K562 (cell line): ENCODE measurements around the gene LPIN1. TPM values are rescaled to one million over a fixed set of nuclear protein-coding genes. Genes with fewer than 3 reads are reported as not detected.

ENCODE experiments used
- ATAC-seq: fragments of 200-7000 bp; cut with Tn5 transposase; 3 replicates; pipeline ENCODE4 v1.9.1; 2020; ENCODE audit warnings: moderate library complexity
- BruUV-seq: library from RNA; stranded (reverse); fragments of 400-500 nt; replicated peaks from 2 replicates; lab custom pipeline; 2021; lab: Mats Ljungman, UMichigan
- CTCF ChIA-PET: fragments of 300-600 bp; formaldehyde crosslinking; extraction: SDS; loops from one replicate; lab custom pipeline; 2021; ENCODE audit warnings: low intra/inter-chr PET ratio; lab: Yijun Ruan, JAX
- POLR2A ChIA-PET: fragments of 300-600, 350-650 bp; sonication (Branson Sonifier 250); formaldehyde crosslinking; extraction: SDS; loops from one replicate; lab custom pipeline; 2021; ENCODE audit warnings: antibody characterized with exemption, inconsistent platforms; lab: Yijun Ruan, JAX
- DNase-seq, 4 experiments: peaks; one replicate each; pipeline versions ENCODE4 v3.0.0 to v3.0.0-alpha.2; 2011 to 2018; ENCODE audit warnings: low spot score in 3 of 4, mixed read lengths in 3 of 4; ENCODE audit errors: extremely low read depth in 1 of 4
- FAIRE-seq: peaks from 2 replicates; lab custom pipeline; 2011; peaks lifted over from hg19 to GRCh38; lab: Jason Lieb, UNC
- H2AFZ ChIP-seq: 2 replicates; pipeline ENCODE4 v1.6.0; 2011; ENCODE audit warnings: low read depth, low read length, control low read depth, inconsistent platforms
- H3K27ac ChIP-seq: fragments of 200-600 bp; 3 replicates; pipeline ENCODE4 v1.8.0; 2011; ENCODE audit warnings: low read depth, mild to moderate bottlenecking, control low read depth, inconsistent platforms, low read length, moderate library complexity, mixed read lengths; ENCODE audit errors: extremely low read depth
- H3K27me3 ChIP-seq, 2 experiments: fragments of 300-600 bp in 1 of 2; 2 replicates in 1 of 2; 3 replicates in 1 of 2; pipeline versions ENCODE4 v1.6.0 to v1.8.0; 2011; ENCODE audit warnings: inconsistent platforms in 2 of 2, low read length in 2 of 2, mild to moderate bottlenecking in 1 of 2, mixed read lengths in 1 of 2, moderate library complexity in 1 of 2; ENCODE audit not compliant: control insufficient read depth in 2 of 2, insufficient read depth in 2 of 2
- H3K36me3 ChIP-seq: fragments of 300-600 bp; 3 replicates; pipeline ENCODE4 v1.8.0; 2011; ENCODE audit warnings: mild to moderate bottlenecking, low read length, inconsistent platforms; ENCODE audit not compliant: control insufficient read depth, insufficient read depth
- H3K4me1 ChIP-seq, 2 experiments: fragments of 200-600 bp in 1 of 2; replicated peaks in 1 of 2; 2 replicates in 1 of 2; 3 replicates in 1 of 2; pipeline versions ENCODE4 v1.5.1 to v1.8.0; 2011; ENCODE audit warnings: inconsistent platforms in 2 of 2, low read length in 2 of 2, mild to moderate bottlenecking in 1 of 2, mixed read lengths in 1 of 2, moderate library complexity in 1 of 2; ENCODE audit not compliant: control insufficient read depth in 2 of 2, insufficient read depth in 2 of 2
- H3K4me2 ChIP-seq: 2 replicates; pipeline ENCODE4 v1.6.1; 2011; ENCODE audit warnings: low read length, control low read depth, inconsistent platforms, mixed read lengths; ENCODE audit not compliant: insufficient read depth
- H3K4me3 ChIP-seq: fragments of 200-600 bp; sonication (generic), shearing (Covaris generic); 2 replicates; pipeline ENCODE4 v1.5.1; 2016; ENCODE audit warnings: control low read depth, inconsistent platforms
- H3K79me2 ChIP-seq: fragments of 200-600 bp; 3 replicates; pipeline ENCODE4 v1.8.0; 2011; ENCODE audit warnings: low read length, inconsistent platforms; ENCODE audit not compliant: control insufficient read depth, insufficient read depth
- H3K9ac ChIP-seq, 2 experiments: 2 replicates each; pipeline versions ENCODE4 v1.6.0 to v1.6.1; 2011; ENCODE audit warnings: low read depth in 2 of 2, low read length in 2 of 2, control low read depth in 1 of 2, inconsistent platforms in 1 of 2, mild to moderate bottlenecking in 1 of 2, mixed read lengths in 1 of 2; ENCODE audit not compliant: insufficient read depth in 1 of 2
- H3K9me1 ChIP-seq: one replicate; pipeline ENCODE4 v1.6.0; 2011; ENCODE audit warnings: inconsistent platforms, mild to moderate bottlenecking, low read length, moderate library complexity; ENCODE audit not compliant: control insufficient read depth, insufficient read depth
- H3K9me3 ChIP-seq: replicated peaks from 2 replicates; pipeline ENCODE4 v1.5.1; 2011; ENCODE audit warnings: low read depth, low read length, inconsistent platforms; ENCODE audit not compliant: control insufficient read depth, insufficient read depth
- H4K20me1 ChIP-seq: replicated peaks from 2 replicates; pipeline ENCODE4 v1.6.1; 2011; ENCODE audit warnings: low read length, inconsistent platforms, mixed read lengths; ENCODE audit not compliant: control insufficient read depth, insufficient read depth
- ATF6 ChIP-seq: sonication (generic); formaldehyde crosslinking; IDR thresholded peaks from 2 replicates; pipeline ENCODE4 v1.4.0; 2020; ENCODE audit warnings: mild to moderate bottlenecking, missing genetic modification reagents
- BMI1 ChIP-seq: fragments of 150-350 bp; IDR thresholded peaks from 2 replicates; pipeline ENCODE4 v1.6.1; 2014; ENCODE audit warnings: low read length
- HMG20B ChIP-seq: fragments of 250-450 bp; sonication (Bioruptor Pico); IDR thresholded peaks from 2 replicates; pipeline ENCODE4 v1.5.0; 2021; ENCODE audit warnings: mild to moderate bottlenecking
- KLF16 ChIP-seq: IDR thresholded peaks from 2 replicates; pipeline ENCODE4 v1.6.1; 2016; ENCODE audit warnings: antibody characterized with exemption
- SRSF9 ChIP-seq: fragments of 200-400 bp; formaldehyde crosslinking; IDR thresholded peaks from 2 replicates; pipeline ENCODE4 v1.6.1; 2017; ENCODE audit warnings: low read depth, low read length, borderline replicate concordance
- TSHZ1 ChIP-seq: fragments of 250-450 bp; sonication (Bioruptor Pico); IDR thresholded peaks from 2 replicates; pipeline ENCODE4 v1.4.0; 2020; ENCODE audit warnings: mild to moderate bottlenecking, moderate library complexity
- WGBS: fragments of 100-300 bp; shearing (Covaris generic); methylation state at CpG from one replicate; pipeline ENCODE4 v1.1.6; 2016; ENCODE audit warnings: low coverage, mixed read lengths; ENCODE audit not compliant: insufficient coverage; ENCODE audit errors: missing lambda C conversion rate; 5-methylcytosine and 5-hydroxymethylcytosine counted together
- in situ Hi-C: fragments of 300-500 bp; cut with MboI; formaldehyde crosslinking; loops from 4 replicates; pipeline ENCODE4 v1.15.0; 2018; ENCODE audit warnings: inconsistent platforms, mixed read lengths
- intact Hi-C: fragments of 100-400 bp; cut with micrococcal nuclease; formaldehyde crosslinking; loops from 2 replicates; pipeline ENCODE4 v1.14.2; 2022
- polyA plus RNA-seq, 8 experiments: library from polyadenylated mRNA; depleted of rRNA in 4 of 8; stranded (reverse) in 5 of 8; unstranded in 3 of 8; fragments of >200 nt; fragmentation: Nextera tagmentation in 2 of 8; fragmentation: Illumina TruSeq in 1 of 8; extraction: Ambion mirVana in 2 of 8; extraction: Trizol in 1 of 8; gene quantifications; 2 replicates each; pipeline versions ENCODE4 v1.2.1 to v1.2.3, GENCODE V29; 2011 to 2014; ENCODE audit warnings: inconsistent platforms in 1 of 8, missing spikeins in 1 of 8
- total RNA-seq, 7 experiments: library from RNA; depleted of rRNA in 6 of 7; stranded (reverse); fragments of >200 nt in 6 of 7; fragmentation: Illumina TruSeq in 2 of 7; extraction: Trizol in 2 of 7; gene quantifications; 2 replicates each; pipeline versions ENCODE4 v1.2.1 to v1.2.3, GENCODE V29; 2011 to 2021; ENCODE audit warnings: low replicate concordance in 1 of 7
- TF ChIP-seq, protein P1 (sequence below): fragments of 450-650 bp; IDR thresholded peaks from 2 replicates; pipeline ENCODE4 v1.6.1; 2016; ENCODE audit warnings: low read depth

The LPIN1 gene
- total and polyA plus RNA-seq, 9 of the 15 experiments (the other 6 are each of a cell fraction or from before 2014, with no cell fraction given), result 9.2 to 84.0 (median 27.8) TPM

DNA sequence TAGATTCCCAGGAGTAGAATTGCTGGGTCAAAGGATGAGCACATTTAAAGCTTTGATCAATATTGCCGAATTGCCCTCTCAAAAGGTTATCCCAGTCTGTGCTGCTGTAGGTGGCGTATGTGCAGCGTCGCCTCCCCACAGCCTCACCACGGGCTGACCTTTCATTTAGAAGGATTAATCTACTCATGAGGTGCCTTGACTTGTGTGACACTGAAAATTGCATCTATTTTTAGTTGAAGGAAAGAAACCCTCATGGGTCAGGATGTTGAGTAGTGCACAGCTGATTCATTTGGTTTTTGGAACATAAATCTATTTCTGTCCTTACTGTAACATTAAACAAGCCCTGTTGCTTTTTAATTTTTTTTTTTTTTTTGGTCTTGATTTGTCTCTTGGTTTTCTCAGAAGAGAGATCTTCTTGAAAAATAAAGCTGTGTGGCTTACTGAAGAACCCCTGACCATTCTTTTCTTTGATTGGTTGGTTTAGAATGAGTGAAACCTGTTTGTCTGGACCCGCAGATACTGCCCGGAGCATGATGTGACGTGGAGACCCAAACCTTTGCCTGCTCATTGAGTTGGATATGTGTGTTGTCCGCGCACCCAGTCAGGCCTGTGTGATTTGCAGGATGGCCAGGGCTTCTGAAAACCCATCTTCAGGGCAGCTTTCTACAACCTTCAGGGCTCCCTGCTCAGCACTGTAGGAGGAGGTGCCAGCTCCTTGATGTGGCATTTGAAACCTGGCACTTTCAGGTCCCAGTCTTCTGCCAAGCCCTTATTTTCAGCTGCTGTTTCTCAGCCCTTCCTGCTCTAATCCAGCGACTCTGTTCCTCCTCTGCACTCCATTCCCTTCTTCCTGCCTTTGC is 61.0 kb downstream of the LPIN1 start:
- no peak for ATAC-seq
- peaks cover 77% of the 10 kb centered on the region; the same call in 2 of the 3 replicates for H3K36me3 ChIP-seq
- no peak for TF ChIP-seq TSHZ1
- no peak for TF ChIP-seq BMI1
- no peak for TF ChIP-seq HMG20B (CRISPR knock-in tag)
- no peak for TF ChIP-seq KLF16
- TF ChIP-seq, protein P1, sequence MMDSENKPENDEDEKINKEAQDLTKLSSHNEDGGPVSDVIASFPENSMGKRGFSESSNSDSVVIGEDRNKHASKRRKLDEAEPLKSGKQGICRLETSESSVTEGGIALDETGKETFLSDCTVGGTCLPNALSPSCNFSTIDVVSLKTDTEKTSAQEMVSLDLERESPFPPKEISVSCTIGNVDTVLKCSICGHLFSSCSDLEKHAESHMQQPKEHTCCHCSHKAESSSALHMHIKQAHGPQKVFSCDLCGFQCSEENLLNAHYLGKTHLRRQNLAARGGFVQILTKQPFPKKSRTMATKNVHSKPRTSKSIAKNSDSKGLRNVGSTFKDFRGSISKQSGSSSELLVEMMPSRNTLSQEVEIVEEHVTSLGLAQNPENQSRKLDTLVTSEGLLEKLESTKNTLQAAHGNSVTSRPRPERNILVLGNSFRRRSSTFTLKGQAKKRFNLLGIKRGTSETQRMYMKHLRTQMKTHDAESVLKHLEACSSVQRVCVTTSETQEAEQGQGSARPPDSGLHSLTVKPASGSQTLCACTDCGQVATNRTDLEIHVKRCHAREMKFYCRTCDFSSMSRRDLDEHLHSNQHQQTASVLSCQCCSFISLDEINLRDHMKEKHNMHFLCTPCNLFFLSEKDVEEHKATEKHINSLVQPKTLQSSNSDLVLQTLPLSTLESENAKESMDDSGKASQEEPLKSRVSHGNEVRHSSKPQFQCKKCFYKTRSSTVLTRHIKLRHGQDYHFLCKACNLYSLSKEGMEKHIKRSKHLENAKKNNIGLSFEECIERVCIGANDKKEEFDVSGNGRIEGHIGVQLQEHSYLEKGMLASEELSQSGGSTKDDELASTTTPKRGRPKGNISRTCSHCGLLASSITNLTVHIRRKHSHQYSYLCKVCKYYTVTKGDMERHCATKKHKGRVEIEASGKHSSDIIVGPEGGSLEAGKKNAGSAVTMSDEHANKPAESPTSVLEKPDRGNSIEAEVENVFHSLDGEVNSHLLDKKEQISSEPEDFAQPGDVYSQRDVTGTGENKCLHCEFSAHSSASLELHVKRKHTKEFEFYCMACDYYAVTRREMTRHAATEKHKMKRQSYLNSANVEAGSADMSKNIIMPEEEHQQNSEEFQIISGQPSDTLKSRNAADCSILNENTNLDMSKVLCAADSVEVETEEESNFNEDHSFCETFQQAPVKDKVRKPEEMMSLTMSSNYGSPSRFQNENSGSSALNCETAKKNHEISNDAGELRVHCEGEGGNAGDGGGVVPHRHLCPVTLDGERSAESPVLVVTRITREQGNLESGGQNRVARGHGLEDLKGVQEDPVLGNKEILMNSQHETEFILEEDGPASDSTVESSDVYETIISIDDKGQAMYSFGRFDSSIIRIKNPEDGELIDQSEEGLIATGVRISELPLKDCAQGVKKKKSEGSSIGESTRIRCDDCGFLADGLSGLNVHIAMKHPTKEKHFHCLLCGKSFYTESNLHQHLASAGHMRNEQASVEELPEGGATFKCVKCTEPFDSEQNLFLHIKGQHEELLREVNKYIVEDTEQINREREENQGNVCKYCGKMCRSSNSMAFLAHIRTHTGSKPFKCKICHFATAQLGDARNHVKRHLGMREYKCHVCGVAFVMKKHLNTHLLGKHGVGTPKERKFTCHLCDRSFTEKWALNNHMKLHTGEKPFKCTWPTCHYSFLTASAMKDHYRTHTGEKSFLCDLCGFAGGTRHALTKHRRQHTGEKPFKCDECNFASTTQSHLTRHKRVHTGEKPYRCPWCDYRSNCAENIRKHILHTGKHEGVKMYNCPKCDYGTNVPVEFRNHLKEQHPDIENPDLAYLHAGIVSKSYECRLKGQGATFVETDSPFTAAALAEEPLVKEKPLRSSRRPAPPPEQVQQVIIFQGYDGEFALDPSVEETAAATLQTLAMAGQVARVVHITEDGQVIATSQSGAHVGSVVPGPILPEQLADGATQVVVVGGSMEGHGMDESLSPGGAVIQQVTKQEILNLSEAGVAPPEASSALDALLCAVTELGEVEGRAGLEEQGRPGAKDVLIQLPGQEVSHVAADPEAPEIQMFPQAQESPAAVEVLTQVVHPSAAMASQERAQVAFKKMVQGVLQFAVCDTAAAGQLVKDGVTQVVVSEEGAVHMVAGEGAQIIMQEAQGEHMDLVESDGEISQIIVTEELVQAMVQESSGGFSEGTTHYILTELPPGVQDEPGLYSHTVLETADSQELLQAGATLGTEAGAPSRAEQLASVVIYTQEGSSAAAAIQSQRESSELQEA, result no peak
- TF ChIP-seq ATF6 (CRISPR knock-in tag), result no peak
- no peak for TF ChIP-seq SRSF9

More for the DNA sequence above, 61.0 kb downstream of the LPIN1 start:
- no peaks in the 10 kb centered on the region for H3K4me1 ChIP-seq
- ChIA-PET POLR2A (interaction anchor here (0.7 kb wide), 1 partner anchor 574 kb away, joined by 3 read pairs; no protein-coding TSS in a partner anchor), CTCF (no interaction called here)
- no peak overlapping the region for H3K27ac ChIP-seq
- no peak overlapping the region for H3K4me3 ChIP-seq
- no peaks in the 10 kb centered on the region for H3K9me3 ChIP-seq
- no peak overlapping the region for H3K4me2 ChIP-seq
- WGBS, result 91% methylated on average over 10 of the region's 11 CpGs
- FAIRE-seq (no peak), DNase-seq (no peak)
- H3K79me2 ChIP-seq, result no peaks in the 10 kb centered on the region
- no peaks in the 10 kb centered on the region for H3K9me1 ChIP-seq
- intact Hi-C loops (no loop called here), in situ Hi-C loops (no loop called here)
- no peaks in the 10 kb centered on the region for H4K20me1 ChIP-seq
- no peak overlapping the region for H2AFZ ChIP-seq
- BruUV-seq, result no TSS peak
- H3K27me3 ChIP-seq, result no peaks in the 10 kb centered on the region
- no peak overlapping the region for H3K9ac ChIP-seq
